Common myeloid progenitor, CD34-positive (primary cell): ENCODE measurements around the gene NIPAL3.

Source experiments
- CTCF ChIA-PET: fragments of 350-600 bp; sonication (Branson Sonifier 250); formaldehyde crosslinking; loops from one replicate; lab custom pipeline; 2021; ENCODE audit warnings: antibody characterized with exemption; lab: Charles Lee
- POLR2A ChIA-PET: fragments of 350-600 bp; sonication (Branson Sonifier 250); formaldehyde crosslinking; loops from one replicate; lab custom pipeline; 2021; ENCODE audit warnings: antibody characterized with exemption; lab: Charles Lee
- DNase-seq, 3 donors: peaks; one replicate each; pipeline versions ENCODE4 v3.0.0 to v3.0.0-alpha.2; 2013
- H3K27ac ChIP-seq, 2 experiments: 1 replicate in 1 of 2; 2 replicates in 1 of 2; pipeline ENCODE4 v1.7.0; 2013; ENCODE audit warnings: inconsistent platforms in 2 of 2, low read length in 2 of 2, mild to moderate bottlenecking in 2 of 2, low read depth in 1 of 2, moderate library complexity in 1 of 2; ENCODE audit not compliant: severe bottlenecking in 2 of 2, insufficient read depth in 1 of 2, poor library complexity in 1 of 2
- H3K27me3 ChIP-seq, 5 experiments: replicated peaks in 2 of 5; 1 replicate in 3 of 5; 2 replicates in 2 of 5; pipeline versions ENCODE4 v1.6.1 to v1.7.0; 2013; ENCODE audit warnings: low read length in 4 of 5, mild to moderate bottlenecking in 2 of 5, moderate library complexity in 2 of 5, inconsistent platforms in 1 of 5; ENCODE audit not compliant: insufficient read depth in 5 of 5, control insufficient read depth in 4 of 5
- H3K36me3 ChIP-seq, 4 experiments: 1 replicate in 2 of 4; 2 replicates in 2 of 4; pipeline versions ENCODE4 v1.6.1 to v1.7.0; 2013; ENCODE audit warnings: low read length in 3 of 4, control low read depth in 1 of 4, mild to moderate bottlenecking in 1 of 4; ENCODE audit not compliant: control insufficient read depth in 4 of 4, insufficient read depth in 4 of 4
- H3K4me1 ChIP-seq, 4 experiments: 1 replicate in 3 of 4; 2 replicates in 1 of 4; pipeline versions ENCODE4 v1.6.1 to v1.7.1; 2013; ENCODE audit warnings: low read length in 3 of 4, mild to moderate bottlenecking in 3 of 4, control low read depth in 1 of 4, inconsistent platforms in 1 of 4, moderate library complexity in 1 of 4; ENCODE audit not compliant: control insufficient read depth in 4 of 4, insufficient read depth in 4 of 4; ENCODE audit errors: control extremely low read depth in 1 of 4
- H3K4me3 ChIP-seq, 7 experiments: 1 replicate in 4 of 7; 2 replicates in 3 of 7; pipeline versions ENCODE4 v1.5.1 to v1.7.0; 2013; ENCODE audit warnings: mild to moderate bottlenecking in 7 of 7, low read length in 6 of 7, moderate library complexity in 6 of 7, inconsistent platforms in 2 of 7, low read depth in 2 of 7, control low read depth in 1 of 7; ENCODE audit not compliant: insufficient read depth in 4 of 7, control insufficient read depth in 1 of 7; ENCODE audit errors: extremely low read depth in 1 of 7
- H3K9me3 ChIP-seq, 5 experiments: 1 replicate in 4 of 5; 2 replicates in 1 of 5; pipeline versions ENCODE4 v1.6.1 to v1.7.1; 2013; ENCODE audit warnings: low read length in 4 of 5, mild to moderate bottlenecking in 2 of 5, inconsistent platforms in 1 of 5, low read depth in 1 of 5, moderate library complexity in 1 of 5; ENCODE audit not compliant: control insufficient read depth in 4 of 5, insufficient read depth in 2 of 5; ENCODE audit errors: control extremely low read depth in 1 of 5
- WGBS: methylation state at CpG from one replicate; pipeline ENCODE4 v1.1.5; 2013; ENCODE audit not compliant: insufficient coverage; 5-methylcytosine and 5-hydroxymethylcytosine counted together

The NIPAL3 gene

GRCh38 chr1:24425922-24426321, 10.3 kb downstream of the NIPAL3 start:
- H3K27ac ChIP-seq, result no peak overlapping the region
- H3K9me3 ChIP-seq, result no peaks in the 10 kb centered on the region
- WGBS, result 86% methylated on average over 7 of the region's 7 CpGs
- no peaks in the 10 kb centered on the region for H3K4me1 ChIP-seq
- H3K36me3 ChIP-seq, result peaks cover 14 to 55% (median 28%) of the 10 kb centered on the region in 4 experiments
- no peak for DNase-seq
- ChIA-PET CTCF (interaction anchor here (1.1 to 2.8 kb wide), 2 partner anchors 10 to 18 kb away, joined by 3 to 13 read pairs; partner anchors contain the start of gene NIPAL3), POLR2A (no interaction called here)
- no peak overlapping the region for H3K4me3 ChIP-seq
- no peaks in the 10 kb centered on the region for H3K27me3 ChIP-seq

- POLR2A ChIA-PET, result no interaction called here
- H3K4me3 ChIP-seq, result no peak overlapping the region
- CTCF ChIA-PET, result interaction anchor here (2.8 kb wide), 1 partner anchor 11 kb away, joined by 13 read pairs; the partner anchor contains the start of gene NIPAL3
- no peaks in the 10 kb centered on the region for H3K27me3 ChIP-seq
- no peak for DNase-seq
- WGBS, result 97% methylated on average over 7 of the region's 7 CpGs
- H3K36me3 ChIP-seq, result peaks cover 11 to 45% (median 22%) of the 10 kb centered on the region in 4 experiments
- no peaks in the 10 kb centered on the region for H3K4me1 ChIP-seq
- H3K9me3 ChIP-seq, result no peaks in the 10 kb centered on the region
- no peak overlapping the region for H3K27ac ChIP-seq
Measured at GRCh38 chr1:24426744-24427544, 11.3 kb downstream of the NIPAL3 start.

- WGBS, result 100% methylated on average over 1 of the region's 1 CpG
- POLR2A ChIA-PET, result no interaction called here
- H3K9me3 ChIP-seq, result no peaks in the 10 kb centered on the region
- no peak for DNase-seq
- no peak overlapping the region for H3K4me3 ChIP-seq
- H3K27ac ChIP-seq, result no peak overlapping the region
- CTCF ChIA-PET, result no interaction called here
- no peaks in the 10 kb centered on the region for H3K4me1 ChIP-seq
- H3K27me3 ChIP-seq, result no peaks in the 10 kb centered on the region
- peaks cover 6 to 39% (median 19%) of the 10 kb centered on the region in 4 experiments for H3K36me3 ChIP-seq
Measured at GRCh38 chr1:24427545-24427862, 11.9 kb downstream of the NIPAL3 start.

GRCh38 chr1:24435782-24436365, 20.3 kb downstream of the NIPAL3 start:
- POLR2A ChIA-PET, result no interaction called here
- no peaks in the 10 kb centered on the region for H3K9me3 ChIP-seq
- DNase-seq, result no peak
- H3K4me1 ChIP-seq, result no peaks in the 10 kb centered on the region
- CTCF ChIA-PET, result interaction anchor here (1.5 kb wide), 1 partner anchor 12 kb away, joined by 8 read pairs; no protein-coding TSS in a partner anchor
- no peaks in the 10 kb centered on the region for H3K27me3 ChIP-seq
- no peak overlapping the region for H3K27ac ChIP-seq
- WGBS, result 90% methylated on average over 5 of the region's 8 CpGs
- peaks cover 0 to 22% (median 12%) of the 10 kb centered on the region in 4 experiments for H3K36me3 ChIP-seq
- H3K4me3 ChIP-seq, result no peak overlapping the region

GRCh38 chr1:24437631-24438396, 22.2 kb downstream of the NIPAL3 start:
- WGBS, result 98% methylated on average over 9 of the region's 9 CpGs
- POLR2A ChIA-PET, result no interaction called here
- DNase-seq, result no peak
- Histone ChIP-seq H3K36me3 (peaks cover 3 to 40% (median 24%) of the 10 kb centered on the region in 4 experiments), H3K4me1 (no peaks in the 10 kb centered on the region), H3K9me3 (no peaks in the 10 kb centered on the region), H3K4me3 (no peak overlapping the region), H3K27ac (no peak overlapping the region), H3K27me3 (no peaks in the 10 kb centered on the region)
- CTCF ChIA-PET, result interaction anchor here (1.1 kb wide), 1 partner anchor 19 kb away, joined by 3 read pairs; no protein-coding TSS in a partner anchor

- Histone ChIP-seq H3K4me3 (no peak overlapping the region), H3K27ac (no peak overlapping the region), H3K4me1 (no peaks in the 10 kb centered on the region), H3K27me3 (no peaks in the 10 kb centered on the region), H3K9me3 (no peaks in the 10 kb centered on the region), H3K36me3 (peaks cover 6 to 40% (median 23%) of the 10 kb centered on the region in 4 experiments)
- ChIA-PET POLR2A (no interaction called here), CTCF (interaction anchor here (1.1 kb wide), 1 partner anchor 19 kb away, joined by 3 read pairs; no protein-coding TSS in a partner anchor)
- no peak for DNase-seq
- WGBS, result 83% methylated on average over 4 of the region's 9 CpGs
Measured at GRCh38 chr1:24438423-24438901, 22.9 kb downstream of the NIPAL3 start.
